GM12878 (cell line): ENCODE data around the gene TTI1. TPM values are rescaled to one million over a fixed set of nuclear protein-coding genes. Genes with fewer than 3 reads are reported as not detected.

ENCODE experiments used
- ATAC-seq: fragments of 200-7000 bp; cut with Tn5 transposase; 3 replicates; pipeline ENCODE4 v1.9.1; 2020; ENCODE audit warnings: mild to moderate bottlenecking, moderate library complexity
- BruUV-seq: library from RNA; stranded (reverse); fragments of 400-500 nt; replicated peaks from 2 replicates; lab custom pipeline; 2021; lab: Mats Ljungman, UMichigan
- CTCF ChIA-PET: fragments of 300-600 bp; sonication (Branson Sonifier 250); formaldehyde crosslinking; extraction: SDS; loops from one replicate; lab custom pipeline; 2021; ENCODE audit warnings: inconsistent platforms; lab: Yijun Ruan, JAX
- POLR2A ChIA-PET: fragments of 350-600 bp; formaldehyde crosslinking; extraction: SDS; loops from one replicate; lab custom pipeline; 2021; ENCODE audit warnings: inconsistent platforms; lab: Charles Lee
- RAD21 ChIA-PET: fragments of 300-600 bp; sonication (Branson Sonifier 250); formaldehyde crosslinking; loops from one replicate; lab custom pipeline; 2023; ENCODE audit warnings: antibody characterized with exemption; ENCODE audit not compliant: unreplicated experiment; lab: Charles Lee
- SMC1A ChIA-PET: fragments of 300-600 bp; sonication (Branson Sonifier 250); formaldehyde crosslinking; loops from one replicate; lab custom pipeline; 2023; ENCODE audit not compliant: unreplicated experiment, uncharacterized antibody; lab: Charles Lee
- DNase-seq: peaks from one replicate; pipeline ENCODE4 v3.0.0-alpha.2; 2011; ENCODE audit warnings: low read depth, low spot score
- FAIRE-seq: peaks from 3 replicates; lab custom pipeline; 2011; peaks lifted over from hg19 to GRCh38; lab: Jason Lieb, UNC
- H2AFZ ChIP-seq: 2 replicates; pipeline ENCODE4 v1.6.0; 2011; ENCODE audit warnings: low read depth, low read length, control low read depth; ENCODE audit not compliant: control insufficient read depth
- H3K27ac ChIP-seq: 2 replicates; pipeline ENCODE4 v1.5.1; 2011; ENCODE audit warnings: control low read depth; ENCODE audit not compliant: control insufficient read depth, insufficient read depth
- H3K27me3 ChIP-seq, 2 experiments: replicated peaks in 1 of 2; 2 replicates each; pipeline versions ENCODE4 v1.6.0 to v1.6.1; 2011; ENCODE audit warnings: low read length in 1 of 2; ENCODE audit not compliant: control insufficient read depth in 2 of 2, insufficient read depth in 2 of 2
- H3K36me3 ChIP-seq, 2 experiments: 2 replicates each; pipeline ENCODE4 v1.5.1; 2011; ENCODE audit warnings: low read length in 1 of 2; ENCODE audit not compliant: control insufficient read depth in 2 of 2, insufficient read depth in 2 of 2
- H3K4me1 ChIP-seq: 2 replicates; pipeline ENCODE4 v1.6.1; 2011; ENCODE audit warnings: mild to moderate bottlenecking, low read length, moderate library complexity, mixed read lengths; ENCODE audit not compliant: control insufficient read depth, insufficient read depth
- H3K4me2 ChIP-seq: 2 replicates; pipeline ENCODE4 v1.6.0; 2011; ENCODE audit warnings: control low read depth; ENCODE audit not compliant: control insufficient read depth, insufficient read depth
- H3K4me3 ChIP-seq: fragments of 200-600 bp; sonication (generic); 2 replicates; pipeline ENCODE4 v1.5.1; 2016
- H3K79me2 ChIP-seq: 2 replicates; pipeline ENCODE4 v1.6.0; 2011; ENCODE audit warnings: low read length; ENCODE audit not compliant: control insufficient read depth, insufficient read depth
- H3K9ac ChIP-seq: 2 replicates; pipeline ENCODE4 v1.8.0; 2011; ENCODE audit warnings: low read length, control low read depth, mixed read lengths; ENCODE audit not compliant: control insufficient read depth, insufficient read depth
- H3K9me3 ChIP-seq: replicated peaks from 3 replicates; pipeline ENCODE4 v1.5.1; 2011; ENCODE audit warnings: mild to moderate bottlenecking, low read length; ENCODE audit not compliant: control insufficient read depth, insufficient read depth
- H4K20me1 ChIP-seq: 2 replicates; pipeline ENCODE4 v1.6.0; 2011; ENCODE audit not compliant: control insufficient read depth, insufficient read depth
- BACH1 ChIP-seq: fragments of 450-650 bp; IDR thresholded peaks from 2 replicates; pipeline ENCODE4 v1.6.1; 2017; ENCODE audit warnings: mild to moderate bottlenecking, borderline replicate concordance
- CBX5 ChIP-seq: sonication (generic); IDR thresholded peaks from 2 replicates; pipeline ENCODE4 v1.6.1; 2016; ENCODE audit warnings: low read depth, moderate library complexity, mild to moderate bottlenecking, inconsistent platforms
- CHD4 ChIP-seq: fragments of 200-600 bp; sonication (generic); IDR thresholded peaks from 2 replicates; pipeline ENCODE4 v1.6.1; 2016; ENCODE audit warnings: mild to moderate bottlenecking
- CTCF ChIP-seq, 3 experiments: IDR thresholded peaks in 2 of 3; conservative IDR thresholded peaks in 1 of 3; 2 replicates each; pipeline ENCODE4 v1.5.1; 2011; ENCODE audit warnings: low read depth in 3 of 3, low read length in 3 of 3, mild to moderate bottlenecking in 3 of 3, control low read depth in 2 of 3, moderate library complexity in 2 of 3, inconsistent platforms in 1 of 3, mixed read lengths in 1 of 3; ENCODE audit not compliant: control insufficient read depth in 2 of 3, insufficient read depth in 1 of 3; ENCODE audit errors: extremely low read depth in 1 of 3
- EP300 ChIP-seq, 2 experiments: fragments of 150-350 bp in 1 of 2; IDR thresholded peaks; 2 replicates each; pipeline ENCODE4 v1.6.1; 2011 to 2012; ENCODE audit warnings: low read depth in 2 of 2, low read length in 2 of 2, borderline replicate concordance in 1 of 2, improper control_type of control experiment in 1 of 2, inconsistent platforms in 1 of 2; ENCODE audit not compliant: control insufficient read depth in 1 of 2
- ESRRA ChIP-seq: IDR thresholded peaks from 2 replicates; pipeline ENCODE4 v1.6.1; 2012; ENCODE audit warnings: mild to moderate bottlenecking, low read length, improper control_type of control experiment
- IKZF2 ChIP-seq, 2 experiments: fragments of 450-650 bp; IDR thresholded peaks; 2 replicates each; pipeline ENCODE4 v1.6.1; 2017; ENCODE audit warnings: mild to moderate bottlenecking in 2 of 2, moderate library complexity in 2 of 2
- LARP7 ChIP-seq: fragments of 450-650 bp; IDR thresholded peaks from 2 replicates; pipeline ENCODE4 v1.6.1; 2017; ENCODE audit warnings: mild to moderate bottlenecking
- MEF2A ChIP-seq: IDR thresholded peaks from 2 replicates; pipeline ENCODE4 v1.6.1; 2011; ENCODE audit warnings: low read depth, mild to moderate bottlenecking, low read length, moderate library complexity; ENCODE audit not compliant: insufficient read depth
- POLR2A ChIP-seq: IDR thresholded peaks from 2 replicates; pipeline ENCODE4 v1.6.1; 2011; ENCODE audit warnings: low read depth, mild to moderate bottlenecking, low read length
- STAT1 ChIP-seq: fragments of 450-650 bp; conservative IDR thresholded peaks from 2 replicates; pipeline ENCODE4 v1.6.1; 2014; ENCODE audit warnings: antibody characterized with exemption, mild to moderate bottlenecking
- SUPT20H ChIP-seq: IDR thresholded peaks from 2 replicates; pipeline ENCODE4 v1.6.1; 2011; ENCODE audit warnings: low read depth, mild to moderate bottlenecking, low read length, moderate library complexity, borderline replicate concordance; ENCODE audit not compliant: control insufficient read depth
- ZBTB4 ChIP-seq: fragments of 450-650 bp; formaldehyde crosslinking; IDR thresholded peaks from 2 replicates; pipeline ENCODE4 v1.4.0; 2022; ENCODE audit warnings: mild to moderate bottlenecking, moderate library complexity
- WGBS: methylation state at CpG from one replicate; pipeline ENCODE4 v1.1.6; 2016; ENCODE audit warnings: low lambda C conversion rate; ENCODE audit not compliant: insufficient replicate concordance, insufficient coverage; ENCODE audit errors: missing lambda C conversion rate; 5-methylcytosine and 5-hydroxymethylcytosine counted together
- in situ Hi-C: fragments of 300-500 bp; cut with MboI; formaldehyde crosslinking; loops from 9 replicates; pipeline ENCODE4 v1.14.3; 2018; ENCODE audit warnings: mixed read lengths
- intact Hi-C: fragments of 100-400 bp; cut with micrococcal nuclease; formaldehyde crosslinking; loops from one replicate; pipeline ENCODE4 v1.14.2; 2022; ENCODE audit not compliant: unreplicated experiment
- polyA plus RNA-seq, 11 experiments: library from polyadenylated mRNA; depleted of rRNA in 4 of 11; unstranded in 6 of 11; stranded (reverse) in 5 of 11; fragments of >200 nt; fragmentation: Nextera tagmentation in 4 of 11; fragmentation: Illumina TruSeq in 1 of 11; extraction: Ambion mirVana in 4 of 11; extraction: Trizol in 1 of 11; gene quantifications; 1 replicate in 1 of 11; 2 replicates in 10 of 11; pipeline versions ENCODE4 v1.2.1 to v1.2.3, GENCODE V29; 2011 to 2016; ENCODE audit warnings: inconsistent platforms in 2 of 11, missing spikeins in 2 of 11, low read depth in 1 of 11
- total RNA-seq, 4 experiments: library from RNA; depleted of rRNA in 3 of 4; stranded (reverse); fragments of >200 nt in 3 of 4; fragmentation: Illumina TruSeq in 1 of 4; extraction: Trizol in 1 of 4; gene quantifications; 2 replicates each; pipeline versions ENCODE4 v1.2.1 to v1.2.3, GENCODE V29; 2013 to 2021

The TTI1 gene
- total and polyA plus RNA-seq, 10 of the 15 experiments (the other 5 are each of a cell fraction or from before 2014, with no cell fraction given) = 5.3 to 44.6 (median 24.9) TPM

DNA sequence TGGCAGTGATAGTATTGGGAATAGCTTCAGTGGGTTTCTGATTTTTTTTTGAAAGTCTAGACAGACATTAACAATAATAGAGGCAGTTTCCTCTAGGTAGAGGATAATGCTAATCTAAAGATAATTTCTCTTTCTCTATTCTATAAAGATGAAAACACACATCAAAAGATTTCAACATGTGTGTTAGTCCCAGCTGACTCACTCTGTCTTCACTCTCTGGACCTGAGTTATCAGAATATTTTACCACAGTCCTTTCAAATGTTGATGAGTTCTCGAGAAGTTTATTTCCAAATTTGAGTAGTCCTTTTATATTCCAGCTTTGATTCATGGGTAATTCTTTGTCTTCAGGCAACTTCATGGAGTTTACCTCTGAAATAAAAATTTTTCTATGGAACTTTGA is 17.4 kb upstream of the TTI1 start:
- intact Hi-C loops = no loop called here
- no peak for ATAC-seq

More for the DNA sequence above, 17.4 kb upstream of the TTI1 start:
- Histone ChIP-seq H3K9me3 (no peaks in the 10 kb centered on the region), H3K4me2 (no peak overlapping the region), H3K9ac (no peak overlapping the region), H3K4me3 (no peak overlapping the region), H4K20me1 (no peaks in the 10 kb centered on the region), H2AFZ (no peak overlapping the region), H3K27me3 (no peaks in the 10 kb centered on the region), H3K27ac (no peak overlapping the region; the same call in 1 of the 2 replicates), H3K4me1 (no peaks in the 10 kb centered on the region), H3K36me3 (peaks cover 6 to 45% of the 10 kb centered on the region in 2 experiments), H3K79me2 (peaks cover 17% of the 10 kb centered on the region)
- ChIA-PET RAD21 (interaction anchor here (2.1 kb wide), 1 partner anchor 170 kb away, joined by 9 read pairs; no protein-coding TSS in a partner anchor), POLR2A (interaction anchor here (1.0 kb wide), 1 partner anchor 12 kb away, joined by 3 read pairs; no protein-coding TSS in a partner anchor), CTCF (interaction anchor here (1.3 to 19.0 kb wide), 5 partner anchors 9 to 170 kb away, joined by 3 to 404 read pairs (median 7); no protein-coding TSS in a partner anchor), SMC1A (interaction anchor here (0.9 to 1.8 kb wide), 4 partner anchors 10 to 169 kb away, joined by 3 to 6 read pairs (median 5); no protein-coding TSS in a partner anchor)
- no TSS peak for BruUV-seq
- no peak for TF ChIP-seq CTCF (IDR thresholded peaks at IDR 0.05 in 2 of 3, conservative IDR thresholded peaks at IDR 0.05 in 1 of 3; ENCODE audit: control insufficient read depth in 2 of 3, extremely low read depth in 1 of 3, insufficient read depth in 1 of 3, low read depth in 3 of 3, low read length in 3 of 3)
- TF ChIP-seq CBX5 = no peak
- no peak for TF ChIP-seq BACH1
- TF ChIP-seq ESRRA = no peak
- TF ChIP-seq POLR2A = no peak
- TF ChIP-seq ZBTB4 (CRISPR knock-in tag) = no peak
- no peak for TF ChIP-seq LARP7
- no peak for TF ChIP-seq CHD4
- no peak for TF ChIP-seq IKZF2 (IDR thresholded peaks at IDR 0.05)
- TF ChIP-seq MEF2A = no peak
- TF ChIP-seq STAT1 = no peak
- no peak for TF ChIP-seq EP300 (IDR thresholded peaks at IDR 0.05; ENCODE audit: borderline replicate concordance in 1 of 2, control insufficient read depth in 1 of 2, low read depth in 2 of 2, low read length in 2 of 2)
- no peak for TF ChIP-seq SUPT20H
- DNase-seq (no peak), FAIRE-seq (no peak)
- WGBS = 0% methylated on average over 1 of the region's 1 CpG
- in situ Hi-C loops = loop anchor here (10.0 to 25.0 kb wide), 2 partner anchors 112 to 364 kb away; partner anchors contain the start of gene TGM2
